Measurements from ENCODE around the gene NLRC3. TPM values are rescaled to one million over a fixed set of nuclear protein-coding genes. Genes with fewer than 3 reads are reported as not detected.

NLRC3 gene, protein sequence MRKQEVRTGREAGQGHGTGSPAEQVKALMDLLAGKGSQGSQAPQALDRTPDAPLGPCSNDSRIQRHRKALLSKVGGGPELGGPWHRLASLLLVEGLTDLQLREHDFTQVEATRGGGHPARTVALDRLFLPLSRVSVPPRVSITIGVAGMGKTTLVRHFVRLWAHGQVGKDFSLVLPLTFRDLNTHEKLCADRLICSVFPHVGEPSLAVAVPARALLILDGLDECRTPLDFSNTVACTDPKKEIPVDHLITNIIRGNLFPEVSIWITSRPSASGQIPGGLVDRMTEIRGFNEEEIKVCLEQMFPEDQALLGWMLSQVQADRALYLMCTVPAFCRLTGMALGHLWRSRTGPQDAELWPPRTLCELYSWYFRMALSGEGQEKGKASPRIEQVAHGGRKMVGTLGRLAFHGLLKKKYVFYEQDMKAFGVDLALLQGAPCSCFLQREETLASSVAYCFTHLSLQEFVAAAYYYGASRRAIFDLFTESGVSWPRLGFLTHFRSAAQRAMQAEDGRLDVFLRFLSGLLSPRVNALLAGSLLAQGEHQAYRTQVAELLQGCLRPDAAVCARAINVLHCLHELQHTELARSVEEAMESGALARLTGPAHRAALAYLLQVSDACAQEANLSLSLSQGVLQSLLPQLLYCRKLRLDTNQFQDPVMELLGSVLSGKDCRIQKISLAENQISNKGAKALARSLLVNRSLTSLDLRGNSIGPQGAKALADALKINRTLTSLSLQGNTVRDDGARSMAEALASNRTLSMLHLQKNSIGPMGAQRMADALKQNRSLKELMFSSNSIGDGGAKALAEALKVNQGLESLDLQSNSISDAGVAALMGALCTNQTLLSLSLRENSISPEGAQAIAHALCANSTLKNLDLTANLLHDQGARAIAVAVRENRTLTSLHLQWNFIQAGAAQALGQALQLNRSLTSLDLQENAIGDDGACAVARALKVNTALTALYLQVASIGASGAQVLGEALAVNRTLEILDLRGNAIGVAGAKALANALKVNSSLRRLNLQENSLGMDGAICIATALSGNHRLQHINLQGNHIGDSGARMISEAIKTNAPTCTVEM
- not detected in 2 replicates for total RNA-seq

DNA sequence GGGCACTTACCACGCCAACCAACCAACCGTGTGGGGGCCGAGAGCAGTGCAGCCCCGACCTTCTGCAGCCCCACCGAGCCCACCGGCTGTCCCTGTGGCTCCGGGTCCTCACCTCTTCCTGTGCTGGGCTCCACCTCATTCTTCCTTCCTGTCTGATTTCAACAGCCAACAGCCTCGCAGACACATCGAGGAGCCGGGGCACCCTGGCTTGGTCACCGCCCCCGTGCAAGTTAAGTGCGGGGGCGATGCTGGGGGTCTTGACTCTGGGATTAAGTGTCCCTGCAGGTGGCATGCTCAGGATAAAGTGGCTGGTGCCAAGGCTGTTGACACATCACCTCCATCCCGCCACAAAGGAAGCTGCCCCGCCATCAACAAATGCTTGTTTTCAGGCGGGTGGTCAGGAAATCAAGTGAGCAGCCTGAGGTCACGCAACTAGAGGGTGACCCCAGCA, at the start of gene NLRC3:
TSS of gene NLRC3 (minus strand) at position 102 of the 451 bp plus-strand sequence. CDS start 12,367 bp downstream, outside the sequence.

DNA sequence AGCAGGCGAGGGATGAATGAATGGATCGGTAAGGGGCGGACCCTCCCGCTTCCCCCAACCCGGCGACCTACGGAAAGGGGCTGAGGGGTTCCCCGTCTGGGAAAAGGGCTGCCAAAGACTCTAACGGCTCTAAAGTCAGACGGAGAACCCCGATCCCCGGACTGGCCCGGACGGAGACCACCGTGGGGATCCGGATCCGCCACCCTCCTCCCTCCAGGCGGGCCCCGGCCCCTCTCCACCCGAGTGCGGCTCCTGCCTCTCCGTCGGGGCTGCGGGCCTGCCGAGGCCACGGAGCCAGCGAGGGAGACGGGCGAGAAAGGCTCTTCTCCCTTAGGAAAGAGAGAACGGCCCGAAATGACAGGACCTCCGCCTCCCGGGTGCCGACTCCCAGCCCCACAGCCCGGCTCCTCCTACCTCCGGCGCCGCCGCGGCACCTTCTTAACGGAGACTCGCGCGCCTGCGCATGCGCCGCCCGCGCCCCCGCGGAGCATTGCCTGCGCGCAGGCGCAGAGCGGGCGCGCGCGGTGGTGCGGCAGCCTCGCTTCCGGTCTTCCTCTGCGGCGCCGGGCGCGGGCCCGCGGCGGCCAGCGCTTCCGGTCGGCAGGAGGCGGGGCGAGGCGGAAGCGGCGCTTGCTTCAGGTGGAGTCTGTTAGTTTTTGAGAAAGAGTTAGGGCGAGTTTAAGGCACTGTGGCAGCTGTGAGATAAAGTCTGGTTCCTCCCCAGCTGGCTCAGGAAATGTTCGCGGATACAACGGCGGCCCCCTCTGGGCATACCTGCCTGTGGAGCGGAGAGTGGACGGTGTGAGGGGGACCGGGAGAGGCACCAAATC, 34.2 kb upstream of the NLRC3 start, which contains the start of gene SLX4:
TSS of gene SLX4 (minus strand) at position 461 of the 830 bp plus-strand sequence. CDS start 2,642 bp downstream, outside the sequence.

DNA sequence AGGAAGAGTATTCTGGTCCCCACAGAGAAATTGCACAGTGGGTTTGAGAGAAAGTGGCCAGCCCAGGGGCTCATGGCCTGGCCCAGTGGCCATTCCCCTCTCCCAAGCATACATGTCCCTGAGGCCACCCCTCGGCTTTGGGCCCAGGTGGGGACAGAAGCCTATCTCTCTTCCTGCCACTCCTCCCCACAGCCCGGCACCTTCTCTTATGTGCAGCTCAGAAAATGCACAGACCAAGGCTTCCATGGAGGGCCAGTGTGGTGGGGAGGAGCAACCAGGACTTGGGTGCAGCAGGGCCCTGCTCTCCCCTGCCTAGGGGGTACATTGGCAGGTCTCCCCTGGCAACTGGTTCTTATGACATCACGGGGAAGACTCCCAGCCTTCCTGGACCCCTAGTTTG, 82.0 kb downstream of the NLRC3 start, which contains the start of gene C16orf90:
TSS of gene C16orf90 (minus strand) at position 314 of the 400 bp plus-strand sequence. CDS start at position 246, 68 bp downstream.

Other genes with a start within 250 kb of the NLRC3 start
- gene OR2C1, start 221.5 kb downstream of the NLRC3 start, total RNA-seq = 0.24 TPM in 1 of 2 replicates, not detected in the other
- 9.9 and 17.1 TPM in 2 replicates for gene ZSCAN32, start 176.4 kb downstream of the NLRC3 start, total RNA-seq
- 3.8 and 3.9 TPM in 2 replicates for gene ZNF174, start 176.2 kb downstream of the NLRC3 start, total RNA-seq
- 1.4 and 1.5 TPM in 2 replicates for gene ZNF597, start 133.9 kb downstream of the NLRC3 start, total RNA-seq
- gene NAA60, start 133.7 kb downstream of the NLRC3 start, total RNA-seq = 7.0 and 10.7 TPM in 2 replicates
- not detected in 2 replicates for gene C16orf90, start 81.9 kb downstream of the NLRC3 start, total RNA-seq
- gene CLUAP1, start 76.4 kb downstream of the NLRC3 start, total RNA-seq = 8.2 and 9.2 TPM in 2 replicates
- gene SLX4, start 34.2 kb upstream of the NLRC3 start, total RNA-seq = 1.7 and 2.3 TPM in 2 replicates
- 7.5 and 8.7 TPM in 2 replicates for gene DNASE1, start 77.3 kb upstream of the NLRC3 start, total RNA-seq
- 100 and 139 TPM in 2 replicates for gene TRAP1, start 140.1 kb upstream of the NLRC3 start, total RNA-seq